Peyer's patch (tissue), 4 donors: ENCODE data around the gene ITGAV. TPM values are rescaled to one million over a fixed set of nuclear protein-coding genes. Genes with fewer than 3 reads are reported as not detected.

ENCODE experiments used
- DNase-seq, 3 donors: peaks; one replicate each; pipeline ENCODE4 v3.0.0-alpha.2; 2017 to 2019
- H3K27ac ChIP-seq, 4 donors: fragments of 200-600 bp; sonication (generic); one replicate each; pipeline ENCODE4 v1.5.1; 2016 to 2019
- H3K27me3 ChIP-seq, 2 donors: fragments of 200-600 bp; sonication (generic); one replicate each; pipeline ENCODE4 v1.5.1; 2019
- H3K36me3 ChIP-seq, 3 donors: fragments of 200-600 bp; sonication (generic); one replicate each; pipeline ENCODE4 v1.5.1; 2016 to 2019
- H3K4me1 ChIP-seq, 4 donors: fragments of 200-600 bp; sonication (generic); one replicate each; pipeline ENCODE4 v1.5.1; 2016 to 2019
- H3K4me3 ChIP-seq, 4 donors: fragments of 200-600 bp; sonication (generic); 1 replicate in 3 of 4; 2 replicates in 1 of 4; pipeline ENCODE4 v1.5.1; 2016 to 2019; ENCODE audit warnings: mild to moderate bottlenecking in 1 of 4
- H3K9me3 ChIP-seq, 4 donors: fragments of 200-600 bp; sonication (generic); one replicate each; pipeline ENCODE4 v1.5.1; 2016 to 2019; ENCODE audit warnings: mild to moderate bottlenecking in 1 of 4
- POLR2A ChIP-seq, 2 donors: fragments of 450-650 bp; IDR thresholded peaks; one replicate each; pipeline ENCODE4 v1.5.1; 2017; ENCODE audit warnings: antibody characterized with exemption in 2 of 2, mild to moderate bottlenecking in 2 of 2, moderate library complexity in 2 of 2
- total RNA-seq, 4 donors: library from RNA; depleted of rRNA; stranded (reverse); fragments of >200 nt; gene quantifications; one replicate each; pipeline ENCODE4 v1.1.0, GENCODE V29; 2016
- TF ChIP-seq, protein P1 (sequence below), 6 experiments: fragments of 450-650 bp in 4 of 6; fragments of 200-600 bp in 2 of 6; sonication (generic) in 1 of 6; IDR thresholded peaks; one replicate each; pipeline ENCODE4 v1.5.1; 2017 to 2019; ENCODE audit warnings: antibody characterized with exemption in 6 of 6, mild to moderate bottlenecking in 3 of 6, moderate library complexity in 1 of 6

ITGAV gene
- total RNA-seq, 4 donors from 2014 or later: 28.1 to 35.9 (median 31.2) TPM

DNA sequence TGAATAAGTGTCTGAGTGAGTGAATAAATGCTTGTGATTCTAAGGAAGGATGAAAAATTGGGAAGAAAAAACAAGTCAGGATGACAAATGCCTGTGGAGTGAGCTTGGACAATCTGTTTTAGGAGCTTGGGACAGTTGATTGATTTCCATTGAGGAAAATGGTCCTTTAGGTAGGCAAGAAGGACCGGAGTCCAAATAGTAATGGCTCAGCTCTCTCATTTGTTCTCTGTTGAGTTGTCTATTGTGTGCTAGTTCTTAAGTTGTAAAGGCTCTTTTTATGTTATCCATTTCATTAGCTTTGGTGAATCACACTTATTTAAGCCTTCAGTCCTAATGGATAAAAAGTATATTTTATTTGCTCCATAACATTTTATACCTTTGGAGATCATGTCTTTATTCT, 135.9 kb downstream of the ITGAV start:
- TF ChIP-seq, protein P1, sequence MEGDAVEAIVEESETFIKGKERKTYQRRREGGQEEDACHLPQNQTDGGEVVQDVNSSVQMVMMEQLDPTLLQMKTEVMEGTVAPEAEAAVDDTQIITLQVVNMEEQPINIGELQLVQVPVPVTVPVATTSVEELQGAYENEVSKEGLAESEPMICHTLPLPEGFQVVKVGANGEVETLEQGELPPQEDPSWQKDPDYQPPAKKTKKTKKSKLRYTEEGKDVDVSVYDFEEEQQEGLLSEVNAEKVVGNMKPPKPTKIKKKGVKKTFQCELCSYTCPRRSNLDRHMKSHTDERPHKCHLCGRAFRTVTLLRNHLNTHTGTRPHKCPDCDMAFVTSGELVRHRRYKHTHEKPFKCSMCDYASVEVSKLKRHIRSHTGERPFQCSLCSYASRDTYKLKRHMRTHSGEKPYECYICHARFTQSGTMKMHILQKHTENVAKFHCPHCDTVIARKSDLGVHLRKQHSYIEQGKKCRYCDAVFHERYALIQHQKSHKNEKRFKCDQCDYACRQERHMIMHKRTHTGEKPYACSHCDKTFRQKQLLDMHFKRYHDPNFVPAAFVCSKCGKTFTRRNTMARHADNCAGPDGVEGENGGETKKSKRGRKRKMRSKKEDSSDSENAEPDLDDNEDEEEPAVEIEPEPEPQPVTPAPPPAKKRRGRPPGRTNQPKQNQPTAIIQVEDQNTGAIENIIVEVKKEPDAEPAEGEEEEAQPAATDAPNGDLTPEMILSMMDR (IDR thresholded peaks at IDR 0.05): no peak
- no peak for TF ChIP-seq POLR2A (IDR thresholded peaks at IDR 0.05)
- H3K4me3 ChIP-seq: no peak overlapping the region
- H3K9me3 ChIP-seq: no peaks in the 10 kb centered on the region
- no peak overlapping the region for H3K27ac ChIP-seq
- no peak for DNase-seq
- no peaks in the 10 kb centered on the region for H3K4me1 ChIP-seq
- H3K36me3 ChIP-seq: no peaks in the 10 kb centered on the region
- no peaks in the 10 kb centered on the region for H3K27me3 ChIP-seq

DNA sequence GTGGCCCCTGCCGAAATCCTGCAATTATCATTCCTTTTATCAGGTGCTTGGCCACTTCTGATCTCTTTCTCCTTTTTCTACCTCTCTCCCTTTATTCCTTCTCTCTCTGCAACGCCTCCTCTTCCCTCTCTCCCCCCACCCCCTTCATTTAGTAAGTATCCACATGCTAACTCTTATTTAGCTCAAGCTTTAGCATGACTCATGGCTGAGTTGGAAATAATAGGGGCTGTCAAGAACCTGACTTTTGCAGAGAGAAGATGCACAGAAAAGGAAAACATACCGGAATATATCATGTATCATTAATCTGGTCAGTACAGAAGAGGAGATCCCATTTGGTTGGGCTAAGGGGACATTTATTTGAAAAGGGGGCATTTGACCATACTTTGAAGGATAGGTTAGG, 137.1 kb downstream of the ITGAV start:
- TF ChIP-seq, protein P1 (IDR thresholded peaks at IDR 0.05): no peak
- no peak for TF ChIP-seq POLR2A (IDR thresholded peaks at IDR 0.05)
- H3K4me3 ChIP-seq: no peak overlapping the region
- no peak overlapping the region for H3K27ac ChIP-seq
- no peaks in the 10 kb centered on the region for H3K9me3 ChIP-seq
- H3K36me3 ChIP-seq: no peaks in the 10 kb centered on the region
- H3K27me3 ChIP-seq: no peaks in the 10 kb centered on the region
- DNase-seq: no peak
- no peaks in the 10 kb centered on the region for H3K4me1 ChIP-seq

DNA sequence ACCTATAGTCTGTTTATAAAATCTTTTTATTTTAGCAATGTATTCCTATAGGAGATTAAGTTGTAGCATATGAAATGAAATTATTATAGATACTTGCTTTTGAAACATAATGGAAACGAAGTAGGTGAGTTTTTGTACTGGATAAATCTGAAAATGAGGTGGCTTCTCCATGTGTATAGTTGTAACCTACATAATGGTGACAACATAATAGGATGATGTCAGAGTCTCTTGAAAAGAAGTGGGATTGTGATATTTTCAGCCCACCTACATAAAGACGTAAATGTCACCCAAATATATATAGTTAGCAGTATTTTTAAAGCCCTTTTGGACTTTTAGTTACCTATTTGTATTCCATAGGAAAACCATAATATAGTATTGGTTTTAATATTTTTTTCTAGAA, 138.8 kb downstream of the ITGAV start:
- DNase-seq: no peak
- no peaks in the 10 kb centered on the region for H3K36me3 ChIP-seq
- TF ChIP-seq POLR2A (IDR thresholded peaks at IDR 0.05): no peak
- TF ChIP-seq, protein P1 (IDR thresholded peaks at IDR 0.05): no peak

More for the DNA sequence above, 138.8 kb downstream of the ITGAV start:
- no peaks in the 10 kb centered on the region for H3K9me3 ChIP-seq
- H3K27ac ChIP-seq: no peak overlapping the region
- H3K4me3 ChIP-seq: no peak overlapping the region
- H3K27me3 ChIP-seq: no peaks in the 10 kb centered on the region
- H3K4me1 ChIP-seq: no peaks in the 10 kb centered on the region

Other genes with a start within 250 kb of the ITGAV start
- 10 to 100 TPM; 39.7 to 82.5 (median 65.0) TPM for gene ZC3H15, start 103.8 kb upstream of the ITGAV start, total RNA-seq
- gene FAM171B, start 104.0 kb downstream of the ITGAV start, total RNA-seq: 10 to 100 TPM in 1 of 4 donors, 1 to 10 TPM in 2, under 1 TPM in 1; 0.35 to 11.9 (median 1.8) TPM